HG03175 (cell line): ENCODE results near the gene ZNF616.

Experiments used
- ATAC-seq: cut with Tn5 transposase; IDR thresholded peaks from one replicate; pipeline ENCODE4 v1.9.1; 2021; ENCODE audit warnings: mild to moderate bottlenecking, moderate library complexity; ENCODE audit not compliant: unreplicated experiment

Gene ZNF616

DNA sequence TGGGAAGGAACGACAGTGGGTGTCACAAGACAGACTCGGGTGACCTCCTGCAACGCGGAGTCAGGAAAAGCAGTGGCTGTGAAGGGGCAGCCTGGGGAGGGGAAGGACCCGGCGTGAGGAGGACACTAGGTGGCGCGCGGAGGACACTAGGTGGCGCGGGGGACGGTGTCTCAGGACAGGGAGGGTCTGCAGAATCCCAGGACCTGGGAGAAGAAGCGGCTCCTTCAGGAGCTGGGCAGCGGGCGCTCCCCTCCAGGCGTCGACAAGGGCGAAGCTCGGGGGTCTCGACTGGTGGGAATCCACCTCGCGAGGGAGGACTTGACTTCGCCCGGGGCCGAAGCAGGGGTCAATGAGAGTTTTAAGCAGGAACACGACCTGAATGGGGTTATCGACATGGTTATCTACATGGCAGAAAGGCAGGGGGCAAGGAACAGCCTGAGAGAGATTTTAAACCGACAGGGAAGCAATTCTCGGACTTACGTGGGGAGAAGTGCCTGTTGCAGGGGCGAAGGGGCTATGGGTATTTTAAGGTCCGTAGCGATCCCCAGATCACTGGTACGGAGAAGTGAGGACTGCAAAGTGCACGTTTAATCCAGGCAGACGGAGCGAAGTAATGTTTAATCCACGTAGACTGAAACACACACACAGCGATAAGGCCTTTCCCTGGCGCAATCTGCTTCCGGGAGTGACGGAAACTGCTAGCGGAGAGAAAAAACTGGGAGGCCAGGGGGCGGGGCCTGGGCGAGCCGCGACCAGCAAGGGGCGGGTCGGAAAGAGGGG lies at the start of gene ZNF616:
TSS of gene ZNF616 (minus strand) at position 687 of the 780 bp plus-strand sequence. CDS start 9,426 bp downstream, outside the sequence.
- ATAC-seq = peak; percentile 50

- peak; percentile 13 for ATAC-seq
Observed at GRCh38 chr19:52188822-52189734, 49.3 kb upstream of the ZNF616 start.

- no peak for ATAC-seq
Observed at GRCh38 chr19:52187407-52187806, 47.7 kb upstream of the ZNF616 start.

GRCh38 chr19:52176574-52176973 lies 36.8 kb upstream of the ZNF616 start:
- ATAC-seq = no peak

GRCh38 chr19:52172347-52172746 lies 32.6 kb upstream of the ZNF616 start:
- ATAC-seq = no peak

GRCh38 chr19:52171321-52172169 lies 31.8 kb upstream of the ZNF616 start, which contains the start of gene ZNF836:
ZNF836 (minus strand) TSS chr19:52171621; CDS start chr19:52168072, 3,549 bp downstream.
- ATAC-seq = peak; percentile 80

DNA sequence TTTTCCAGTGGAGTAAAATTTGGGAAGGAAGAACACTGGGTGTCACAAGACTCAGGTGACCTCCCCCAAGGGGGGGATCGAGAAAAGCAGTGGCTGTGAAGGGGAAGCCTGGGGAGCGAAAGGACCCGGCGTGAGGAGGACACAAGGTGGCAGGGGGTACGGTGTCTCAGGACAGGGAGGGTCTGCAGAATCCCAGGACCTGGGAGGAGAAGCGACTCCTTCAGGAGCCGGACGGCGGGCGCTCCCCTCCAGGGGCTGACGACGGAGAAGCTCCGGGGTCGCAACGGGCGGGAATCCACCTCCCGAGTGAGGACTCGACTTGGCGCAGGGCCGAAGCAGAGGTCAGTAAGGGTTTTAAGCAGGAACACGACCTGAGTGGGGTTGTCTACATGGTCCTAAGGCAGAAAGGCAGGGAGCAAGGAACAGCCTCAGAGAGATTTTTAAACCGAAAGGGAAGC lies 31.2 kb upstream of the ZNF616 start:
- ATAC-seq = peak; percentile 24

DNA sequence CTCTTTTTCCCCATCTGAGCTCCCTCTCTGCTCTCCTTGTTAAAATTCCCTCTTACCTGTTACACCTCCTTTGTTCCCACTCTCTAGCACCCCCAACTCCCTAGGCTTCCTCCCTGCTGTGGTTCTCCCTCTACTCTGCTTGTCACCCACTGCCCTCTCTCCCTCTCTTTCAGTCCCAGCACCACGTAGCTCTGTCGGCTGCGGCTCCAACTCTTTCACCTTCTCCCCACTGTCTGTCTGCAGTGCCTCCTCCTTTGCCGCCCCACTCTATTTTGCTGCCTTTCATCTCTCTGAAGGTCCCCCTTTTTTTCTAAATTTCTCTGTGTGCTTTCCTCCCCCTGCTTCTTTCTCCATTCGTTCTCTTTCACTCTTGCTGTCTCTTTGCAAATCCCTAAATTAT lies 30.6 kb upstream of the ZNF616 start:
- no peak for ATAC-seq

DNA sequence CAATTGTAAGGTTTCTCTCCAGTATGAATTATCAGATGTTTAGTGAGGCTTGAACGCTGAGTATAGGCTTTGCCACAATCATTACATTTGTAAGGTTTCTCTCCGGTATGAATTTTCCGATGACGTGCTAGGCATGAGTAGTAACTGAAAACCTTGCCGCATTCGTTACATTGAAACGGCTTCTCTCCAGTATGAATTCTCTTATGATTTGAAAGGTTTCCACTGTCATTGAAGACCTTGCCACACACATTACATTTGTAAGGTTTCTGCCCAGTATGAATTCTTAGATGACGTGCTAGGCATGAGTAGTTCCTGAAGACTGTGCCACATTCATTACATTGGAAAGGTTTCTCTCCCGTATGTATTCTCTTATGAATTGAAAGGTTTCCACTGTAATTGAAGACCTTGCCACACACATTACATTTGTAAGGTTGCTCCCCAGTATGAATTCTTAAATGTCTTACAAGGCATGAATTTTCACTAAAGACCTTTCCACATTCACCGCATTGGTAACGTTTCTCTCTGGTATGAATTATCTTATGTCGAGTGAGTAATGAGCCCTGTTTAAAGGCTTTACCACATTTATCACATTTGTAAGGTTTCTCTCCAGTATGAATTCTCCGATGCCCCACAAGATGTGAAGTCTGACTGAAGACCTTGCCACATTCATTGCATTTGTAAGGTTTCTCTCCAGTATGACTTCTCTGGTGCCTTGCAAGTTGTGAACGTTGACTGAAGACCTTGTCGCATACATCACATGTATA lies 16.0 kb upstream of the ZNF616 start:
- no peak for ATAC-seq

GRCh38 chr19:52148256-52148655 lies 8.5 kb upstream of the ZNF616 start:
- no peak for ATAC-seq

DNA sequence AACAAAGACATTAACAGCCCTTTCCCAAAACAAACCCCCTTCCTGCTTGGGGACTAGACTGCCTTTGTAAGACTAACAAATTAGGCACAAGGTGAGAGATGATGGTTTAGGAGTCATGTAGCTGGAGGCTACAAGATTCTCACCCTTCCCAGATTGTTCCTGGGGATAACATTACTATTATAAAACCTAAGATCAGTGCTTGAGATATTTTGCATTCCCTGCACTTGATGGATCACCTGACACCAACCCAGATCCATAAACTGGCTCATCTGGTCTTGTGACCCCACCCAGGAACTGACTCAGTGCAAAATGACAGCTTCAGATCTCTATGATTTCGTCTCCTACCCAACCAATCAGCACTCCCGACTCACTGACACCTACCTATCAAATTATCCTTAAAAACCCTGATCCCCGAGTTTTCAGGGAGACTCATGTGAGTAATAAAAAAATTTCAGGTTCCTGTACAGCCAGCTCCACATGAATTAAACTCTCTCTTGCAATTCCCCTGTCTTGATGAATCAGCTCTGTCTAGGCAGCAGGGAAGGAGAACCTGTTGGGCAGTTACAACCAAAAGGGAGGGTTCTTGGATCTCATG lies 2.4 kb upstream of the ZNF616 start:
- no peak for ATAC-seq

DNA sequence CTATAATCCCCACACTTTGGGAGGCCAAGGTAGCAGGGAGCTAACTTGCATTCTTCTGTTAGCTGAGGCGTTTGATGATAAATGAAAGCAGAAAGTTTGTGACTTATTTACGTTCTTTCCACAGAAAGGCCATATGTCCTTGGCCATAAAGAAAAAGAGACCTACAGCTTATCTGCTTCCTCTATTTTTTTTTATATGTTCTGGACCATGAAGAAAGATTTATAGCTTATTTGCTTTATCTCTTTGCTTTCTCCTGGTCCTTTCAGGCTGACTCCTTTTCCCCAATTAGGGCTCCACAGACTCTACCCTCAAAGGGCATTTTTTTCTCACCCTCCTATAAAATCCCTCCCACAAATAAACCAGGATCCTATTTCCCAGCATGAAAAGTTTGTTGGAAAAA lies 1.5 kb upstream of the ZNF616 start:
- ATAC-seq = no peak

DNA sequence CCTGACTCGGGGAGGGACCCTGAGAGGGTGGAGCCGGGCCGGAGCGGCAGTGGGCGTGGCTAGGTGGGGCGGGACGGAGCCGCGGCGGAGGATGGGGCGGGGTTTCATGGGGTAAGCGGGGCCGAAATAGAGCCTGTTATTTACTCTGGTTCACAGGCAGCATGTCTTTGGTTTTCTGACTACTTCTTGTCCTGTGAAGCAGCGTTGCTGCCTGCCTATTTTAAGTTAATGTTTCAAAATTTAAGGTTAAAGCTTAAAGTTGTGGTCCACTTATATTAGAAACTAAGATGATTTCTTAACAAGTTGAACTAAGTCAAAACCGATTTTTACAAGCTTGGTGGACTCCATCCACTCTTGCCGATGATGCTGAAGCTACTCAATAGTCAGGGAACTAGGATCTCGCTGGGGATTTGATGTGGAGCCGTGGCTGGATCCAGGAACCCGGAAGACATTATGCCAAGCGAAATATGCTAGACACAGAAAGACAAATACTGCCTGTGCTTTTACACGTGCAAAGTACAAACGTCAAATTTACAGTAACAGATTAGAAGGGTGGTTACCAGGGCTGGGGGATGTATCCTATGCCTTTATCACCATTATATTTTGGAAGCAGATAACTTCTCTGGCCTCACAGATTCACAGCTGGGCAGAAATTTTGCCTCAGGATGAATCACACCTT lies 433 bp upstream of the ZNF616 start:
- ATAC-seq = peak; percentile 94

- no peak for ATAC-seq
Observed at GRCh38 chr19:52138983-52139251, 821 bp downstream of the ZNF616 start.

- no peak for ATAC-seq
Observed at GRCh38 chr19:52138278-52138982, 1.3 kb downstream of the ZNF616 start.

GRCh38 chr19:52120286-52120685 lies 19.5 kb downstream of the ZNF616 start:
- ATAC-seq = no peak

- no peak for ATAC-seq
Observed at GRCh38 chr19:52115526-52116053, 24.1 kb downstream of the ZNF616 start.

GRCh38 chr19:52114691-52115090 lies 25.0 kb downstream of the ZNF616 start:
- no peak for ATAC-seq
